SK-N-SH treated with all-trans-retinoic acid at 6 μM for 48 hours (cell line): ENCODE results near the gene BOD1.

Experiments
- ATAC-seq: fragments of 200-7000 bp; cut with Tn5 transposase; 3 replicates; pipeline ENCODE4 v1.9.1; 2020; ENCODE audit warnings: mild to moderate bottlenecking, moderate library complexity
- ARNTL ChIP-seq: fragments of 450-650 bp; formaldehyde crosslinking; IDR thresholded peaks from 2 replicates; pipeline ENCODE4 v1.5.0; 2020; ENCODE audit warnings: low read depth, mild to moderate bottlenecking, moderate library complexity, borderline replicate concordance
- BACH2 ChIP-seq: fragments of 250-450 bp; sonication (Bioruptor Pico); IDR thresholded peaks from 2 replicates; pipeline ENCODE4 v1.9.0; 2021; ENCODE audit warnings: mild to moderate bottlenecking, borderline replicate concordance
- CSDC2 ChIP-seq: fragments of 250-450 bp; sonication (Bioruptor Pico); IDR thresholded peaks from 2 replicates; pipeline ENCODE4 v1.5.0; 2020; ENCODE audit warnings: mild to moderate bottlenecking, moderate library complexity
- ESRRG ChIP-seq: fragments of 250-450 bp; sonication (Bioruptor Pico); IDR thresholded peaks from 2 replicates; pipeline ENCODE4 v1.6.1; 2021; ENCODE audit warnings: mild to moderate bottlenecking
- GLIS3 ChIP-seq: fragments of 250-450 bp; sonication (Bioruptor Pico); IDR thresholded peaks from 2 replicates; pipeline ENCODE4 v1.5.0; 2020; ENCODE audit warnings: mild to moderate bottlenecking, moderate library complexity
- ISL1 ChIP-seq: fragments of 250-450 bp; sonication (Bioruptor Pico); IDR thresholded peaks from 2 replicates; pipeline ENCODE4 v2.1.2; 2022; ENCODE audit warnings: mild to moderate bottlenecking, moderate library complexity
- OSR1 ChIP-seq: fragments of 250-450 bp; sonication (Bioruptor Pico); IDR thresholded peaks from 2 replicates; pipeline ENCODE4 v1.8.0; 2022; ENCODE audit warnings: moderate library complexity, mild to moderate bottlenecking, inconsistent platforms
- PPARA ChIP-seq: fragments of 250-450 bp; sonication (Bioruptor Pico); IDR thresholded peaks from 2 replicates; pipeline ENCODE4 v1.5.0; 2020; ENCODE audit warnings: mild to moderate bottlenecking, borderline replicate concordance
- RARB ChIP-seq: fragments of 250-450 bp; sonication (Bioruptor Pico); IDR thresholded peaks from 2 replicates; pipeline ENCODE4 v1.8.0; 2021; ENCODE audit warnings: mild to moderate bottlenecking, moderate library complexity
- SNAI2 ChIP-seq: fragments of 250-450 bp; sonication (Bioruptor Pico); IDR thresholded peaks from 2 replicates; pipeline ENCODE4 v1.5.0; 2020; ENCODE audit warnings: mild to moderate bottlenecking, moderate library complexity
- TCF4 ChIP-seq: fragments of 250-450 bp; sonication (Bioruptor Pico); IDR thresholded peaks from 2 replicates; pipeline ENCODE4 v1.8.0; 2021; ENCODE audit warnings: mild to moderate bottlenecking, moderate library complexity, borderline replicate concordance
- TOX ChIP-seq: fragments of 250-450 bp; sonication (Bioruptor Pico); IDR thresholded peaks from 2 replicates; pipeline ENCODE4 v1.8.0; 2021; ENCODE audit warnings: mild to moderate bottlenecking, moderate library complexity, borderline replicate concordance
- ZFP3 ChIP-seq: fragments of 250-450 bp; sonication (Bioruptor Pico); IDR thresholded peaks from 2 replicates; pipeline ENCODE4 v1.5.0; 2020; ENCODE audit warnings: mild to moderate bottlenecking, moderate library complexity
- ZNF565 ChIP-seq: fragments of 450-650 bp; formaldehyde crosslinking; conservative IDR thresholded peaks from 2 replicates; pipeline ENCODE4 v1.5.0; 2020; ENCODE audit warnings: low read depth, mild to moderate bottlenecking, moderate library complexity
- ZNF70 ChIP-seq: fragments of 450-650 bp; formaldehyde crosslinking; IDR thresholded peaks from 2 replicates; pipeline ENCODE4 v1.5.0; 2020; ENCODE audit warnings: mild to moderate bottlenecking, moderate library complexity
- ZNF8 ChIP-seq: fragments of 450-650 bp; formaldehyde crosslinking; IDR thresholded peaks from 2 replicates; pipeline ENCODE4 v1.5.0; 2020; ENCODE audit warnings: mild to moderate bottlenecking, moderate library complexity
- TF ChIP-seq, protein P1 (sequence below): fragments of 250-450 bp; sonication (Bioruptor Pico); IDR thresholded peaks from 2 replicates; pipeline ENCODE4 v1.8.0; 2020; ENCODE audit warnings: mild to moderate bottlenecking, moderate library complexity, borderline replicate concordance
- TF ChIP-seq, protein P2 (sequence below): fragments of 250-450 bp; sonication (Bioruptor Pico); IDR thresholded peaks from 2 replicates; pipeline ENCODE4 v1.5.1; 2020; ENCODE audit warnings: low read depth, mild to moderate bottlenecking, moderate library complexity
- TF ChIP-seq, protein P3 (sequence below): fragments of 250-450 bp; sonication (Bioruptor Pico); IDR thresholded peaks from 2 replicates; pipeline ENCODE4 v1.5.1; 2021; ENCODE audit warnings: mild to moderate bottlenecking, moderate library complexity
- TF ChIP-seq, protein P4 (sequence below): fragments of 250-450 bp; sonication (Bioruptor Pico); IDR thresholded peaks from 2 replicates; pipeline ENCODE4 v1.5.0; 2020; ENCODE audit warnings: mild to moderate bottlenecking, moderate library complexity

BOD1 gene

DNA sequence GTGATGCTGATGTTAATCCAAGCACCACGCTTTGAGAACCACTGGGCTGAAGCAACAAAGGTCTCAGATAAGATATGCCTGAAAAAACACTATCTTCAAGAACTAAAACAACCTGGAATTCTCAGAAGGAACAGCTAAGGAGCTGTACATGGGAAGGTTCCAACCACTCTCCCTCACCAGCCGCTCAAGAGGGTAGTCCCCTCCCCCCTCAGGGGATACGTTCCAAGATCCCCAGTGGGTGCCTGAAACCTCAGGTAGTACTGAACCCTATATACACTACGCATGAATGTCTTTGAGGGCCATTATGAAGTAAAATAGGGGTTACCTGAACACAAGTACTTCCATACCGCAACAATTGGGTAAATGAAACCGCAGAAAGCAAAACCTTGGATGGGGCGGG, 1.9 kb downstream of the BOD1 start:
- TF ChIP-seq BACH2 (CRISPR knock-in tag), result no peak
- TF ChIP-seq TOX (CRISPR knock-in tag), result no peak
- no peak for TF ChIP-seq ESRRG (CRISPR knock-in tag)
- no peak for TF ChIP-seq ZNF8
- TF ChIP-seq ZFP3 (CRISPR knock-in tag), result no peak
- no peak for TF ChIP-seq ZNF70 (CRISPR knock-in tag)
- TF ChIP-seq PPARA (CRISPR knock-in tag), result no peak
- TF ChIP-seq, protein P1, sequence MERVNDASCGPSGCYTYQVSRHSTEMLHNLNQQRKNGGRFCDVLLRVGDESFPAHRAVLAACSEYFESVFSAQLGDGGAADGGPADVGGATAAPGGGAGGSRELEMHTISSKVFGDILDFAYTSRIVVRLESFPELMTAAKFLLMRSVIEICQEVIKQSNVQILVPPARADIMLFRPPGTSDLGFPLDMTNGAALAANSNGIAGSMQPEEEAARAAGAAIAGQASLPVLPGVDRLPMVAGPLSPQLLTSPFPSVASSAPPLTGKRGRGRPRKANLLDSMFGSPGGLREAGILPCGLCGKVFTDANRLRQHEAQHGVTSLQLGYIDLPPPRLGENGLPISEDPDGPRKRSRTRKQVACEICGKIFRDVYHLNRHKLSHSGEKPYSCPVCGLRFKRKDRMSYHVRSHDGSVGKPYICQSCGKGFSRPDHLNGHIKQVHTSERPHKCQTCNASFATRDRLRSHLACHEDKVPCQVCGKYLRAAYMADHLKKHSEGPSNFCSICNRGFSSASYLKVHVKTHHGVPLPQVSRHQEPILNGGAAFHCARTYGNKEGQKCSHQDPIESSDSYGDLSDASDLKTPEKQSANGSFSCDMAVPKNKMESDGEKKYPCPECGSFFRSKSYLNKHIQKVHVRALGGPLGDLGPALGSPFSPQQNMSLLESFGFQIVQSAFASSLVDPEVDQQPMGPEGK, result no peak
- no peak for TF ChIP-seq RARB
- no peak for TF ChIP-seq ARNTL (CRISPR knock-in tag)
- TF ChIP-seq CSDC2 (CRISPR knock-in tag), result no peak
- TF ChIP-seq, protein P2, sequence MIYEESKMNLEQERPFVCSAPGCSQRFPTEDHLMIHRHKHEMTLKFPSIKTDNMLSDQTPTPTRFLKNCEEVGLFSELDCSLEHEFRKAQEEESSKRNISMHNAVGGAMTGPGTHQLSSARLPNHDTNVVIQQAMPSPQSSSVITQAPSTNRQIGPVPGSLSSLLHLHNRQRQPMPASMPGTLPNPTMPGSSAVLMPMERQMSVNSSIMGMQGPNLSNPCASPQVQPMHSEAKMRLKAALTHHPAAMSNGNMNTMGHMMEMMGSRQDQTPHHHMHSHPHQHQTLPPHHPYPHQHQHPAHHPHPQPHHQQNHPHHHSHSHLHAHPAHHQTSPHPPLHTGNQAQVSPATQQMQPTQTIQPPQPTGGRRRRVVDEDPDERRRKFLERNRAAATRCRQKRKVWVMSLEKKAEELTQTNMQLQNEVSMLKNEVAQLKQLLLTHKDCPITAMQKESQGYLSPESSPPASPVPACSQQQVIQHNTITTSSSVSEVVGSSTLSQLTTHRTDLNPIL (CRISPR knock-in tag), result no peak
- TF ChIP-seq, protein P3, sequence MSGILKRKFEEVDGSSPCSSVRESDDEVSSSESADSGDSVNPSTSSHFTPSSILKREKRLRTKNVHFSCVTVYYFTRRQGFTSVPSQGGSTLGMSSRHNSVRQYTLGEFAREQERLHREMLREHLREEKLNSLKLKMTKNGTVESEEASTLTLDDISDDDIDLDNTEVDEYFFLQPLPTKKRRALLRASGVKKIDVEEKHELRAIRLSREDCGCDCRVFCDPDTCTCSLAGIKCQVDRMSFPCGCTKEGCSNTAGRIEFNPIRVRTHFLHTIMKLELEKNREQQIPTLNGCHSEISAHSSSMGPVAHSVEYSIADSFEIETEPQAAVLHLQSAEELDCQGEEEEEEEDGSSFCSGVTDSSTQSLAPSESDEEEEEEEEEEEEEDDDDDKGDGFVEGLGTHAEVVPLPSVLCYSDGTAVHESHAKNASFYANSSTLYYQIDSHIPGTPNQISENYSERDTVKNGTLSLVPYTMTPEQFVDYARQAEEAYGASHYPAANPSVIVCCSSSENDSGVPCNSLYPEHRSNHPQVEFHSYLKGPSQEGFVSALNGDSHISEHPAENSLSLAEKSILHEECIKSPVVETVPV (CRISPR knock-in tag), result no peak
- TF ChIP-seq, protein P4, sequence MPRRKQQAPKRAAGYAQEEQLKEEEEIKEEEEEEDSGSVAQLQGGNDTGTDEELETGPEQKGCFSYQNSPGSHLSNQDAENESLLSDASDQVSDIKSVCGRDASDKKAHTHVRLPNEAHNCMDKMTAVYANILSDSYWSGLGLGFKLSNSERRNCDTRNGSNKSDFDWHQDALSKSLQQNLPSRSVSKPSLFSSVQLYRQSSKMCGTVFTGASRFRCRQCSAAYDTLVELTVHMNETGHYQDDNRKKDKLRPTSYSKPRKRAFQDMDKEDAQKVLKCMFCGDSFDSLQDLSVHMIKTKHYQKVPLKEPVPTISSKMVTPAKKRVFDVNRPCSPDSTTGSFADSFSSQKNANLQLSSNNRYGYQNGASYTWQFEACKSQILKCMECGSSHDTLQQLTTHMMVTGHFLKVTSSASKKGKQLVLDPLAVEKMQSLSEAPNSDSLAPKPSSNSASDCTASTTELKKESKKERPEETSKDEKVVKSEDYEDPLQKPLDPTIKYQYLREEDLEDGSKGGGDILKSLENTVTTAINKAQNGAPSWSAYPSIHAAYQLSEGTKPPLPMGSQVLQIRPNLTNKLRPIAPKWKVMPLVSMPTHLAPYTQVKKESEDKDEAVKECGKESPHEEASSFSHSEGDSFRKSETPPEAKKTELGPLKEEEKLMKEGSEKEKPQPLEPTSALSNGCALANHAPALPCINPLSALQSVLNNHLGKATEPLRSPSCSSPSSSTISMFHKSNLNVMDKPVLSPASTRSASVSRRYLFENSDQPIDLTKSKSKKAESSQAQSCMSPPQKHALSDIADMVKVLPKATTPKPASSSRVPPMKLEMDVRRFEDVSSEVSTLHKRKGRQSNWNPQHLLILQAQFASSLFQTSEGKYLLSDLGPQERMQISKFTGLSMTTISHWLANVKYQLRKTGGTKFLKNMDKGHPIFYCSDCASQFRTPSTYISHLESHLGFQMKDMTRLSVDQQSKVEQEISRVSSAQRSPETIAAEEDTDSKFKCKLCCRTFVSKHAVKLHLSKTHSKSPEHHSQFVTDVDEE (CRISPR knock-in tag), result no peak
- no peak for TF ChIP-seq SNAI2
- TF ChIP-seq OSR1, result no peak
- TF ChIP-seq TCF4 (CRISPR knock-in tag), result no peak
- TF ChIP-seq GLIS3 (CRISPR knock-in tag), result no peak
- no peak for TF ChIP-seq ZNF565
- no peak for TF ChIP-seq ISL1
- ATAC-seq, result no peak

DNA sequence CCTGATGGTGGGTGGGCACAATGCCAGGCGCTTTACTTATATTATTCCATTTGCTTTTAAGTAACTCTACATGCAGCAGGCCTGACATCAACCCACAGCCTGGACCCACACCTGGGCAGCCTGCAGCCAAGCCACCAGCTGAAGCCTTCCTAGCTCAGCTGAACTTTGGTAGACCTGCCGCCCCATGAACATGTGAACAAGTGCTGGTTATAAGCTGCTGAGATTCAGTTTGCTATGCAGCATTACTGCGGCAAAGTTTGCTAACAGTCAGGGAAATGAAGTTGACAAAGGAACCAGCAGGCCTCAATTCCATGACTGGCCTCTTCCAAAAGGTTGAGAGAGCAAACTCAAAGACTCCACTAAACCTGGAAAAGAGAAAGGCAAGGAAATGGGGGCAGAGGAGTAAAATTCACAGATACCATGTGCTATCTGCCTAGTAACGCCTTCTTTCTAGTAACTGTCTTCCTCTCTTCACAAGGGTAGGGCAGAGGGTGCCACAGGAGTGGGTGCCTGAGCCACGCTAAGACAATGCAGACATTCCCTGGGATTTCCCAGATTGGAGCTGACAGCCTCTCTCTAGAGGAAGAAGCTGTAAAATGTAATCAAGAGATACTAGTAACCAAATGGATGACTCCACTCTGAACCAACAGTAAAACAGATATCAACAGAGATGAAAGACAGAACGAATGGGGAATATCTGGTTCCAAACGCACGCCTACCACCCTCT, 2.9 kb downstream of the BOD1 start:
- TF ChIP-seq ZNF8 (no peak), ARNTL (CRISPR knock-in tag) (no peak), ZFP3 (CRISPR knock-in tag) (no peak), GLIS3 (CRISPR knock-in tag) (no peak), TCF4 (CRISPR knock-in tag) (no peak), ISL1 (no peak), PPARA (CRISPR knock-in tag) (no peak), CSDC2 (CRISPR knock-in tag) (no peak)
- TF ChIP-seq, protein P2 (CRISPR knock-in tag), result no peak
- TF ChIP-seq, protein P4 (CRISPR knock-in tag), result no peak
- TF ChIP-seq, all 23 proteins: peak for 0

More for the DNA sequence above, 2.9 kb downstream of the BOD1 start:
- no peak for ATAC-seq
